Measurements from ENCODE around the gene IHH. TPM values are rescaled to one million over a fixed set of nuclear protein-coding genes. Genes with fewer than 3 reads are reported as not detected.

The IHH gene
- total and polyA plus RNA-seq, 2 experiments from 2014 or later: 23.0 to 36.3 TPM

- no peaks in the 10 kb centered on the region for H3K9me3 ChIP-seq (ENCODE audit: low read depth)
- H3K27ac ChIP-seq: no peak overlapping the region
- H3K79me2 ChIP-seq: no peaks in the 10 kb centered on the region
- no peaks in the 10 kb centered on the region for H3K4me1 ChIP-seq (ENCODE audit: insufficient read depth)
- no peak for DNase-seq (ENCODE audit: low spot score)
- no peaks in the 10 kb centered on the region for H4K20me1 ChIP-seq (ENCODE audit: insufficient read depth, poor library complexity, severe bottlenecking)
- TF ChIP-seq EZH2phosphoT487 (IDR thresholded peaks at IDR 0.05; ENCODE audit: low read depth, severe bottlenecking, unreplicated experiment) (no peak), EZH2 (IDR thresholded peaks at IDR 0.05; ENCODE audit: borderline replicate concordance) (no peak), CTCF (IDR thresholded peaks at IDR 0.05; ENCODE audit: poor library complexity) (no peak)
- H3K36me3 ChIP-seq (replicated peaks; ENCODE audit: insufficient read depth, low read depth): no peaks in the 10 kb centered on the region
- WGBS (ENCODE audit: low lambda C conversion rate, missing lambda C conversion rate): 87% methylated on average over 12 of the region's 12 CpGs
- H3K4me2 ChIP-seq: no peak overlapping the region
- no peaks in the 10 kb centered on the region for H3K9me2 ChIP-seq (replicated peaks; ENCODE audit: insufficient read depth)
- no peak overlapping the region for H3K4me3 ChIP-seq
- no peaks in the 10 kb centered on the region for H3K27me3 ChIP-seq
- H2AFZ ChIP-seq: no peak overlapping the region
Measured at GRCh38 chr2:219023045-219023605, 37.6 kb downstream of the IHH start.

GRCh38 chr2:219022616-219023015 lies 38.1 kb downstream of the IHH start:
- Histone ChIP-seq H3K27me3 (no peaks in the 10 kb centered on the region), H2AFZ (no peak overlapping the region), H4K20me1 (ENCODE audit: insufficient read depth, poor library complexity, severe bottlenecking) (no peaks in the 10 kb centered on the region), H3K27ac (no peak overlapping the region), H3K79me2 (no peaks in the 10 kb centered on the region), H3K9me3 (ENCODE audit: low read depth) (no peaks in the 10 kb centered on the region), H3K9me2 (replicated peaks; ENCODE audit: insufficient read depth) (no peaks in the 10 kb centered on the region), H3K36me3 (replicated peaks; ENCODE audit: insufficient read depth, low read depth) (no peaks in the 10 kb centered on the region), H3K4me3 (no peak overlapping the region), H3K4me2 (no peak overlapping the region), H3K4me1 (ENCODE audit: insufficient read depth) (no peaks in the 10 kb centered on the region)
- DNase-seq (ENCODE audit: low spot score): no peak
- 87% methylated on average over 3 of the region's 5 CpGs for WGBS (ENCODE audit: low lambda C conversion rate, missing lambda C conversion rate)
- no peak for TF ChIP-seq EZH2 (IDR thresholded peaks at IDR 0.05; ENCODE audit: borderline replicate concordance)
- TF ChIP-seq CTCF (IDR thresholded peaks at IDR 0.05; ENCODE audit: poor library complexity): no peak
- no peak for TF ChIP-seq EZH2phosphoT487 (IDR thresholded peaks at IDR 0.05; ENCODE audit: low read depth, severe bottlenecking, unreplicated experiment)

- Histone ChIP-seq H3K27ac (no peak overlapping the region), H3K27me3 (no peaks in the 10 kb centered on the region), H3K4me1 (ENCODE audit: insufficient read depth) (no peaks in the 10 kb centered on the region), H3K4me2 (no peak overlapping the region), H4K20me1 (ENCODE audit: insufficient read depth, poor library complexity, severe bottlenecking) (no peaks in the 10 kb centered on the region), H3K4me3 (no peak overlapping the region), H3K79me2 (no peaks in the 10 kb centered on the region), H3K36me3 (replicated peaks; ENCODE audit: insufficient read depth, low read depth) (no peaks in the 10 kb centered on the region), H3K9me2 (replicated peaks; ENCODE audit: insufficient read depth) (no peaks in the 10 kb centered on the region), H3K9me3 (ENCODE audit: low read depth) (no peaks in the 10 kb centered on the region), H2AFZ (no peak overlapping the region)
- DNase-seq (ENCODE audit: low spot score): no peak
- TF ChIP-seq CTCF (IDR thresholded peaks at IDR 0.05; ENCODE audit: poor library complexity) (no peak), EZH2phosphoT487 (IDR thresholded peaks at IDR 0.05; ENCODE audit: low read depth, severe bottlenecking, unreplicated experiment) (no peak), EZH2 (IDR thresholded peaks at IDR 0.05; ENCODE audit: borderline replicate concordance) (no peak)
- WGBS (ENCODE audit: low lambda C conversion rate, missing lambda C conversion rate): 92% methylated on average over 11 of the region's 12 CpGs
Measured at GRCh38 chr2:219022041-219022440, 38.7 kb downstream of the IHH start.
